Activated naive CD8-positive, alpha-beta T cell treated with anti-CD3 and anti-CD28 coated beads, Interleukin-2, amount 50 U/mL, for 24 hours (primary cell): ENCODE measurements around the gene ADAP1.

Experiments
- ATAC-seq: fragments of 150-1000 bp; cut with Tn5 transposase; one replicate; pipeline ENCODE4 v1.10.0; 2021
- DNase-seq: peaks from one replicate; pipeline ENCODE4 v3.0.0; 2021
- H3K27ac Mint-ChIP-seq: one replicate; pipeline ENCODE4 v1.8.0; 2021; ENCODE audit warnings: mild to moderate bottlenecking, mixed read lengths
- H3K27me3 Mint-ChIP-seq: one replicate; pipeline ENCODE4 v1.8.0; 2021; ENCODE audit warnings: mixed read lengths
- H3K36me3 Mint-ChIP-seq: one replicate; pipeline ENCODE4 v1.8.0; 2021; ENCODE audit warnings: low read depth, mixed read lengths
- H3K4me1 Mint-ChIP-seq: one replicate; pipeline ENCODE4 v1.8.0; 2021; ENCODE audit warnings: mixed read lengths
- H3K4me3 Mint-ChIP-seq: one replicate; pipeline ENCODE4 v1.8.0; 2021; ENCODE audit warnings: mild to moderate bottlenecking, moderate library complexity, mixed read lengths
- H3K9me3 Mint-ChIP-seq: one replicate; pipeline ENCODE4 v1.8.0; 2021; ENCODE audit warnings: mixed read lengths

Gene ADAP1

DNA sequence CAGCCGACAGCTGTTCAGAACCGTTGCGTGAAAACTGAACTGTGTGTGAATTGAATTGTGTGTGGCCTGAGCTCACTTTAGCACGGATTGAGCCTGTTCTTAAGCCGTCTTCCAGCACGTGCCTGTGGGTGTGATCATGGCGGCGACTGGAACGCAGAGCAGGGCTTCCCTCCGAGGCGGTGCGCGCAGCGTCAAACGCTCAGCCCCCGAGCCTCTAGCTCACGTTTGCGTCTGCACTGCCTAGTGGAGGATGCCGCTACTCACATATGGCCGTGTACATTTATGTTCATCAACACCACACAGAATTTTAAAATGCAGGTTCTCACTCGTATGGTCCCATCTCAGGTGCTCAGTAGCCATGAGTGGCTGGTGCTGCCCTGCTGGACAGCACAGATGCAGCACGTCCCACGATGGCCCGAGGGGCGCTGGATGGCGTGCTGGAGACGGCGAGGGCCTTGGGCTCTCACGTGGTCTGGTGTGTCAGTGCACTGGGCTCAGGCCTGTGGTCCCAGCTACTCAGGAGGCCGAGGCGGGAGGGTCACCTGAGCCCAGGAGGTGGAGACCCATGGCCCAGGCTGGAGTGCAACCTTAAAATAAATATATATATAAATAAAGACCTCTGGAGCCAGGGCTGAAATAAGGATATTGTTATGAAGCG, 100.2 kb downstream of the ADAP1 start:
- ATAC-seq (no peak), DNase-seq (no peak)
- Mint-ChIP-seq H3K4me3 (no peak overlapping the region), H3K27ac (no peak overlapping the region), H3K9me3 (no peaks in the 10 kb centered on the region), H3K27me3 (no peaks in the 10 kb centered on the region), H3K4me1 (no peaks in the 10 kb centered on the region), H3K36me3 (peaks cover 37% of the 10 kb centered on the region)

DNA sequence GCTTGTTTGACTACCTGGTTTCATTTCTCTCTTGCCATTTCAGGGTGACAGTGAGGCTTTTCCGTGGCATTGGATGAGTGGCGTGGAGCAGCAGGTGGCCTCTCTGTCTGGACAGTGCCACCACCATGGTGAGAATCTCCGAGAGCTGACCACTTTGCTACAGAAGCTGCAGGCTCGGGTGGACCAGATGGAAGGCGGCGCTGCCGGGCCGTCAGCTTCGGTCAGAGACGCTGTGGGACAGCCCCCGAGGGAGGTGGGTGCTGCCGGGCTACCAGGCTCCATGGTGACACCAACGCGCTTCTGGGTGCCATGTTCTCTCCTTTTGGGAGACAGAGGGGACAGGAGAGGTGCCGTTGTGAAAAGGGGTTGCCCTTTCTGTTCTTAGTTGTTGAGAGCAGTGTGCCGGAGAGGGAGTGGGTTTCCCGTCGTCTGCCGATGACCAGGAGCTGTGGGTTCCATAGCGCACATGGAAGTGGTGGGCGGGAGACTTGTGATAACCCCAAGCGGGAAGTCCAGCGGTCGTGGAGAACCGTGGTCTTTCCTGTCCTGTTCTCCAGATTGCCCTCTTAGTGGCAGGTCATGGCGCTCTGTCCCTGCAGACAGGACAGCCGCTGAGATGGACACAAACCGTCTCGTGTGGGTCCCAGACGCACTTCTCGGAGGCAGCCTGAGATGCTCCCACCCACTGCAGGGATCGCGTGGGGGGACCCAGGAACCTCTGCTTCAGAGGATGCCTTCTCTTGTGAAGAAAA, 100.9 kb downstream of the ADAP1 start:
- no peak overlapping the region for H3K27ac Mint-ChIP-seq
- DNase-seq (no peak), ATAC-seq (no peak)
- H3K9me3 Mint-ChIP-seq: no peaks in the 10 kb centered on the region
- H3K4me1 Mint-ChIP-seq: no peaks in the 10 kb centered on the region
- H3K36me3 Mint-ChIP-seq: peaks cover 37% of the 10 kb centered on the region
- H3K27me3 Mint-ChIP-seq: no peaks in the 10 kb centered on the region
- no peak overlapping the region for H3K4me3 Mint-ChIP-seq

DNA sequence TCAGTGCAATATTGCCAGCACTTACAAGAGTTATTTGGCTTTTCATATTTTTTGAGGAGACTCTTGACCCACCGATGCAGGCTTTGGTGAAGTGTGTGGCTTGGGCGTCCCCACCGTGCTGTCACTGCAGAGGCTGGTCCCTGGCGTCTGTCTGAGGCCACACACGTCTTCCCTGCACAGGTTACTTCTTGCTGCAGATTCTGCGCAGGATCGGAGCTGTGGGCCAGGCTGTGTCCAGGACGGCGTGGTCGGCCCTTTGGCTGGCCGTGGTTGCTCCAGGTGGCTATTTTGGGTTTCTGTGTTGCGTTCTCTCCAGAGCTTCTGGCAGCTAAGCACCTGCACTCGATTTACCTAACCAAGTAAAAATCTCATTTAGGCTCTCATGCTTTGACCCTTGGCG, 103.3 kb downstream of the ADAP1 start:
- DNase-seq (no peak), ATAC-seq (no peak)
- Mint-ChIP-seq H3K9me3 (no peaks in the 10 kb centered on the region), H3K4me1 (no peaks in the 10 kb centered on the region), H3K27me3 (no peaks in the 10 kb centered on the region), H3K36me3 (peaks cover 36% of the 10 kb centered on the region), H3K4me3 (no peak overlapping the region), H3K27ac (no peak overlapping the region)

DNA sequence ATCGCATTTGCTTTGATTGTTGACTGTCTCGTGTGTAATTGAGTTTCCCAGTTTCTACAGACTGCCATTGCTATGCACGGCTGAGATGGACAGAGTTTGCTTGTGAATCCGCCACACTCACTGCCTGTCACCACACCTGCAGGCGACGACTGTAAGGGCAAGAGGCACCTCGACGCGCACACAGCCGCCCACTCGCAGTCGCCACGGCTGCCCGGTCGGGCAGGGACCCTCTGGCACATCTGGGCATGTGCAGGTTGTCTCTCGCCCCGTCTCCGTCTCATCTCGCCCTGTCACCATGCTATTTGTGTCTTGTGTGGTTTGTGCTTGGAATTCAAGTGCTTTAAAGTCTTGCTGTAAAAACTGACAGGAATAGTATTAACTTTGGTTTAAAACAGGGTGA, 104.7 kb downstream of the ADAP1 start:
- H3K4me3 Mint-ChIP-seq: no peak overlapping the region
- H3K27me3 Mint-ChIP-seq: no peaks in the 10 kb centered on the region
- DNase-seq (no peak), ATAC-seq (no peak)
- peaks cover 42% of the 10 kb centered on the region for H3K36me3 Mint-ChIP-seq
- no peaks in the 10 kb centered on the region for H3K9me3 Mint-ChIP-seq
- no peaks in the 10 kb centered on the region for H3K4me1 Mint-ChIP-seq
- H3K27ac Mint-ChIP-seq: no peak overlapping the region

DNA sequence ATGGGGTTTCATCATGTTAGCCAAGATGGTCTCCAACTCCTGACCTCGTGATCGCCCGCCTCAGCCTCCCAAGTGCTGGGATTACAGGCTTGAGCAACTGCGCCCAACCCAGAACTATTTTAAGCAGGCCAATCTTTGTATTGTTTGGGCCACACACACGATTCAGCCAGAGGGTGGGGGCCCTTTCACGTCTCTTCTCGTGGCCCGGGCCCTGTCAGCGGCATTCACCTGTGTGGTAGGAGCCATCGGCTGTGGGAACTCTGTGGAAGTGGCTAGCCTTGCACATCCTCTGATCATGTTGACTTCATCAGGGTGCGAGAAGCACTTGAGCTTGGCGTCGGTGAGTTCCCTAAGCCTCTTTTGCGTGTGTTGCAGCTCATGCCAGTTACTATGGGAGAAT, 105.3 kb downstream of the ADAP1 start:
- ATAC-seq: no peak
- peaks cover 39% of the 10 kb centered on the region for H3K36me3 Mint-ChIP-seq
- H3K9me3 Mint-ChIP-seq: no peaks in the 10 kb centered on the region
- H3K4me3 Mint-ChIP-seq: no peak overlapping the region
- no peaks in the 10 kb centered on the region for H3K4me1 Mint-ChIP-seq
- no peak overlapping the region for H3K27ac Mint-ChIP-seq
- no peaks in the 10 kb centered on the region for H3K27me3 Mint-ChIP-seq
- no peak for DNase-seq
